Measurements from ENCODE around the gene DHCR24. TPM values are rescaled to one million over a fixed set of nuclear protein-coding genes. Genes with fewer than 3 reads are reported as not detected.

DHCR24 gene
- total RNA-seq, 1 experiment from 2014 or later, result 305 TPM

Other genes starting within 250 kb of the DHCR24 start
- gene MROH7, start 245.4 kb downstream of the DHCR24 start, total RNA-seq (2014; rRNA removed; shearing (Covaris generic); ENCODE audit: low replicate concordance), result not detected in 2 replicates
- 39.9 and 43.8 TPM in 2 replicates for gene TTC4, start 171.3 kb downstream of the DHCR24 start, total RNA-seq (2014; rRNA removed; shearing (Covaris generic); ENCODE audit: low replicate concordance)
- 11.1 and 12.0 TPM in 2 replicates for gene PARS2, start 122.7 kb downstream of the DHCR24 start, total RNA-seq (2014; rRNA removed; shearing (Covaris generic); ENCODE audit: low replicate concordance)
- not detected in 2 replicates for gene TTC22, start 85.9 kb downstream of the DHCR24 start, total RNA-seq (2014; rRNA removed; shearing (Covaris generic); ENCODE audit: low replicate concordance)
- 2.2 TPM in 1 of 2 replicates, not detected in the other for gene TMEM61, start 93.4 kb upstream of the DHCR24 start, total RNA-seq (2014; rRNA removed; shearing (Covaris generic); ENCODE audit: low replicate concordance)
- not detected in 2 replicates for gene BSND, start 111.7 kb upstream of the DHCR24 start, total RNA-seq (2014; rRNA removed; shearing (Covaris generic); ENCODE audit: low replicate concordance)
- not detected in 2 replicates for gene PCSK9, start 152.4 kb upstream of the DHCR24 start, total RNA-seq (2014; rRNA removed; shearing (Covaris generic); ENCODE audit: low replicate concordance)

Measured in Caki2 (cell line).